Measurements from ENCODE around the gene ADAM8.

DNA sequence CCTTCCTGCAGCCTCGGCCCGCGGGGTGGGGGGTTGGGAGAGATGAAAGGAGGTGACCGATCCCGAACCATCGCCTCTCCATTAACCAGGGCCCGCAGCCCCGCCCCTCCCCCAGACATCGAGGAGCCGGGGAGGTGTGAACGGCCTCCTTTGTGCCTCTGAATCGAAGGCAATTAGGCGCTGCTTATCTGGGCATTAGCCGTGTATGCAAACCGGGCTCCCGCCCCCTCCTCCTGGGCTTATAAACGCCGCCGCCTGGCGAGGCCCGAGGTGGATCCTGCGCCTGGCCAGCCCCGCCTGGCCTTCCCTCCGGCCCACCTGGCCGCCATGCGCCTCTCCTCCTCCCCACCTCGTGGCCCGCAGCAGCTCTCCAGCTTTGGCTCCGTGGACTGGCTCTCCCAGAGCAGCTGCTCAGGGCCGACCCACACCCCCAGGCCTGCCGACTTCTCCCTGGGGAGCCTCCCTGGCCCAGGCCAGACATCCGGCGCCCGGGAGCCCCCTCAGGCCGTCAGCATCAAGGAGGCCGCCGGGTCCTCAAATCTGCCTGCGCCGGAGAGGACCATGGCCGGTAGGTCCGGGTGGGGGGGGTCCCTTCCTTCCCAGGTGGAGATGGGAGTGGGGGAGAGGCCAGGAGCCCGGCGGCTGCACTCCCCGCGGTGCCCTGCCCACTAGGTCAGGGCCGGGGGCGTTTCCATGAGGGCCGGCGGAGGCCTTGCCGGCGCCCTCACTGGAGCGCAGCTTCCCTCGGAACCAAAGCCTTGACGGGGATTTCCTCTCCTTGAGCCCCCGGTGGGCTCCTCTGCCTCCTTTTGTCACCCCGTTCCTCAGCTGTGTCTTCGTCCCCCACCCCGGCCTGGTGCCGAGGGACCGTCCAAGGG is 38.8 kb downstream of the ADAM8 start, which contains the start of gene VENTX:
- TF ChIP-seq CTCF (IDR thresholded peaks at IDR 0.05 in 4 of 5, conservative IDR thresholded peaks at IDR 0.05 in 1 of 5) (no peak), POLR2A (IDR thresholded peaks at IDR 0.05) (no peak)
